ENCODE results near the gene TRIM9. TPM values are rescaled to one million over a fixed set of nuclear protein-coding genes. Genes with fewer than 3 reads are reported as not detected.
"Not testable (repeated sequence)": the region's sequence is repeated elsewhere in the genome, so short reads cannot be mapped to it uniquely, and the experiment has no call there.

Gene TRIM9
- total RNA-seq, 1 donor from 2014 or later = 40.2 TPM

DNA sequence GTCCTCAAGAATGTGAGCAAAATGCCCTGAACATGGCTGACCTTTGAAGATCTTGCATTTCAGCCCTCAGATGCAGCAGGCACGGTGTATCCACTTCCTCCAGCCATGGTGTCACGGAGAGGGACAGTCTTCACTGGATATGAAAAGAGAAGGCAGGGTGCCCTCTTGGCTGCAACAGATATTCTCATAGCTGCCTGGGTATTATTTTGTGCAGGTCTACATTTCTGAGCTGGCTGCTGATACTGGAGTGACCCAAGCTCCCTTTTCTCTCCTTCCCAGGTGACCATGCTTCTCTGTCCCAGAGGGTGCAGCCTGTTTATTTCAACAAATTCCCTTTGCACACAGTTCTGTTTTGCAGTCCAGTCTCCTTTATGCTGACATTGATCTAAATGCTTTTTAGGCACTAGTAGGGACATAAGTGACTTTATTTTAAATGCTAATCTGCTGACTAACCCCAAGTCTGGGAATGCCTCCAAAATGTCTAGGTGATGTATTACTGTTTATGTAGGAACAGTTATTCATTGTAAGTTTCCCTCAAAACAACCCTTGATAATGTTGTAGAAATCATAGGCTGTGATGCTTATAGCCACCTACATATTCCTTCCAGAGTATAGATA lies 133.2 kb downstream of the TRIM9 start:
- DNase-seq = no peak

DNA sequence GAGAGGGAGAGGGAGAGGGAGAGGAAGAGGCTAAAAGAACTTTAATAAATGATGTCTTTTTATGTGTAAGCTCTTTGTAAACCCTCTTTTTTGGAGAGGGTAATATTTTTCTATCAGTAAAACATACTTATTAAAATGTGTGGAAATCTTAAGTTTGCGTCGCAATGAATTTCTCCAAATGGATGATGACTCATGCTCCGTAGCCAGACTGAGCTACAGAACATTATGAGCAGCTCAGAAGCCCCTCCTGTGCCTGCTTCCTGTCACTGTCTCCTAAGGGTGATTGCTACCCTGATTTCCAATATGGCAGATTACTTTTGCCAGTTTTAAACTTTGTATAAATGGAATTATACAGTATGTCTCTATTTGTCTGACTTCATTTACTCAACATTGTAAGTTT lies 137.6 kb downstream of the TRIM9 start:
- no peak for DNase-seq

DNA sequence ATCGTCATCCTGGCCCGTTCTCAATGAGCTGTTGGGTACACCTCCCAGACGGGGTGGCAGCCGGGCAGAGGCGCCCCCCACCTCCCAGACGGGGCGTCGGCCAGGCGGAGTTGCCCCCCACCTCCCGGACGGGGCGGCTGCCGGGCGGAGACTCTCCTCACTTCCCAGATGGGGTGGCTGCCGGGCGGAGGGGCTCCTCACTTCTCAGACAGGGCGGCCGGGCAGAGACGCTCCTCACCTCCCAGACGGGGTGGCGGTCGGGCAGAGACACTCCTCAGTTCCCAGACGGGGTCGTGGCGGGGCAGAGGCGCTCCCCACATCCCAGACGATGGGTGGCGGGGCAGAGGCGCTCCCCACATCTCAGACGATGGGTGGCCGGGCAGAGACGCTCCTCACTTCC lies 138.5 kb downstream of the TRIM9 start:
- not testable (repeated sequence) for DNase-seq

DNA sequence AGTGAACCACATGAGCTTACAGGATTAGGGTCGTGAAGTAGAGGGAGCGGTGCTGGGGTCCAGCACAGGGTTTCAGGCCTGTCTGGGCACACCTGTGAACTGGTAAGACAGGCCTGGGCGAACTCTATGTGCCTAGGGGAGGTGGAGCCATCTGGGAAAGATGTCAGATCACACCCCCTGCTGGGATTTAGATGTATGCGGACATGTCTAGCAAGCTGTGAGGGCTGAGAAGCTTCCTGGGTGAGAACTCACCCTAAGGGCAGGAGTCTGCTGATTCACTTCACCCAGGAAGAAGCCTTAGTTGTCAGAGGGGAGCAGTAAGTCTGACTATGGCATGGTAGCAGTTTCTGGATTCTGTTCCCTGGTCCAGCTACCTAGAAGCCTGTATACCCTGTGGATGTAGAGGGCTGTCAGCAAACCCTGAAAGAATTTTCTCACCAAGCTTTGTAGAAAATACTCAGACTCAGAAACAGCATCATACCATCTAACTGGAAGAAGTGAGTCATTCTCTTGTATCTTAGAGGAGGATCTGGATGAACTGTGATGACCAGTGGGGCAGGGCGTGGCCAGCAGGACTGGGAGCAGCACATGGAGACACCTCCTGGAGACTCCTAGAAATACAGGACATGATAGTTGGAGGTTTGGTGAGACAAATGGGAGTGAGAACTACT lies 139.4 kb downstream of the TRIM9 start:
- DNase-seq = no peak

DNA sequence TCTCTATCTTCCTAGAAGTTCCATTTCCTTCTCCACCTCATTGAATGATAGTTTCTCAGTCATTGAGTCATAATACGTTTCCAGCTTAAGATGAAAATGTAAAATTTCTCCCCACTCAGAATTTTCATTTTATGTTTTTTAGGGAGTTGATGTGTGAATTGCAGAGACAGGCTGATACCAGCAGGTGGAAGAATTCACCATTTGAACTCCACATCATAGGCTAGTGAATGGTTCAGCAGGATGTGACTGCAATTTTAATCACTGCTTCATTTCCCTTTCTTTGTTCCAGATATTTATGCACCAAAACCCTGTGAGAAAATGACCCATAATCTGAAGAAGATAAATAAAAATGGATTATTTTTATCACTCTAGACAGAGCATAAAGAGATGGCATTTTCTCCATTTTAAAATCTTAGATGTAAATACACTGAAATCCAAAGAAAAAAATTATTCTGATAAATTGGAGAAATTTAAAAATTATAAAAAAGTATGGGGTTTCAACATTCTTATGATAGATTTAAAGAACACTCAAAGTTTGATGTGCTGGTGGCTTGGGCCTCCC lies 140.0 kb downstream of the TRIM9 start:
- DNase-seq = no peak

DNA sequence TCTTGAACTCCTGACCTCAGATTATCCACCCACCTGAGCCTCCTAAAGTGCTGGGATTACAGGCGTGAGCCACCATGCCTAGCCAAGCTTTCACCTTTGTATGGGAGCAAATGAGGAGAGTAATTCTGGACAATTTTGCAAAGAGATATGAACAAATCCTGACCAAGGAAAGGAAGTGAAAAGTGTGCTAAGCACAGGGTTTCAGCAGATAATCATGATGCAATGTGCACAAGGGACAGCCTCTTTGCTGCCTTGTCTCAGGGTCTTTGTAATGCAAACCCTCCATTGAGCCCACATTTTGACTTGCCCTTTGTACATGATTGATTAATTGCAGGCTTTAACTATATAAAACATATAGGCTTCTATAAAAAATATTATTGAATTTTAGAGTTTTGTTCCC lies 141.4 kb downstream of the TRIM9 start:
- no peak for DNase-seq

DNA sequence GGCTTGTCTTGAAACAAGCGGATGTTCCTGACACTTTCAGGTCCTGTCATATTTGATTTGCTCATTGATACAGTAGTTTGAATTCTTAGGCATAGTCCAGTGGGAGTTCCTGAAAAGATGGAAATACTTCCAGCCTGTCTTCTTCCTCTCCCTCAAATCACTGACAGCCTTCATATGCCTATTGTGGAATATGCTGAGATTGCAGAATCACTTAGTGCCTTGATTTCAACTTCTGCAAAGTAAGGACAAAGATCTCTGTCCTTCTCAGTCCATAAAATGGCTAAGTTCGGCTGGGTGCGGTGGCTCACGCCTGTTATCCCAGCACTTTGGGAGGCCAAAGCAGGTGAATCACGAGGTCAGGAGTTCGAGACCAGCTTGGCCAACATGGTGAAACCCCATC lies 143.9 kb downstream of the TRIM9 start:
- no peak for DNase-seq

DNA sequence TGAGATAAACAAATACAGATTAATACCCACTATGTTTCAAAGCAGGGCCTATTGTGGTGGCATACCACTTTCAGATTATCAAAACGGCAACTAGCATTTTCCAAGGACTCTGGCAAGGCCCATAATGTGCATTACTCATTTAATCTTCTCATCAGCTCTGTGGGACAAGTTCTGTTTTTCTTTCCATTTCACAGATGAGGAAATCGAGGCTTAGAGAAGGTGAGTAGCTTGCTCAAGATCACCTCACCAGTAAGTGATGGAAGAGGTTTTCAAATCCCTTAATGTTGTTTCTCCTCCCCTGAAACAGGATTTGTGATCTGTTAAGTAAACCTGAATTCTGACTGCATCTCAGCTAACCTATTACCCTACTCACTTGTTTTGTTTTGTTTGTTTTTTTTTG lies 146.7 kb downstream of the TRIM9 start:
- DNase-seq = no peak

DNA sequence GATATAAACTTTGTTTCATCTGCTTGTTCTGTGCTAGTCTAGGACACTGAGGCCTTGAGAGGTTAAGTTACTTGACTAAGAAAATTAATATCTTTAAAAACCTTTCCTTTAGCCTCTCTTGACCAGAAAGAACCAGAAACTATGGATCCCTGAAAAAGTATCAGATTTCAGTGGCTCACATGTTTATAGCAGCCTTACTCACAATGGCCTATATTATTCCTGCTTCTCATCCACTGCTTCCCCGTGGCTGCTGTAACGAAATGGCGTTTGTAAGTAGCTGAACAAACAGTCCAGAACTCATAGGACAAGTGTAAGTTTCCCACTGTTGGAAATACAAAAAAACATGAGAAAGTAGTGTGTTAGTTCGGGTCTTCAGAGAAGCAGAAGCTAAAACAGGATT lies 147.5 kb downstream of the TRIM9 start:
- no peak for DNase-seq

DNA sequence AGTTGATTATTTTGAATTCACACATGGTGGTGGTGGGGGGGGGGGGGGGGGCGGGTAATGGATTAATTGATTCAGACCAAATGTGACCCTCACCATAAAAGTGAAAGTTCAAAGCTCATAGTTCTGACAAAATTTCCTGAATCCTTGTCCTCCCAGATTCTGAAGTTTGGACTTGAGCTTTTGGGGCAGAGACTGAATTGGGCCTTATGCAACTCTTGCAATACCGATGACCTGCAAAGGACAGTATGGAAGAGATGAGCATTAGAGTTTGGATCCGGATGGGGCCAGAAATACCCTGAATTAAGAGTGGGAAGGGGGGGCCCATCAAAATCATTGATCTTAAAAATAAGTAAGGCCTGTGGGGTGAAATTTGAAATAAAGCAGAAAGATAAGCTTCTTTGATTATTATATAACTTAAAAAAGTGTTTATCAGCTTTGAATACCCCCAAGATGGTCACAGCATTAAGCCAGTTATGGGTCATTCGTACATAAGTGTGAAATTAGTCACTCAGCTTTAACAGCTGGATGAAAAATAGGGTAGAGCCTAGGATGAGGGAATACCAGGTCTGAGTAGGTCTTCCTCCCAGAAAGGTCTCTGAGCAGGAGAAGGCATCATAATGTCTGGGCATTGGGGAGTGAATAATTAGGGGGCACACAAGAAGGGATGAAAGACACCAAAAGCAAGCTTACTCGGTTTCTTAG lies 148.5 kb downstream of the TRIM9 start:
- DNase-seq = no peak

DNA sequence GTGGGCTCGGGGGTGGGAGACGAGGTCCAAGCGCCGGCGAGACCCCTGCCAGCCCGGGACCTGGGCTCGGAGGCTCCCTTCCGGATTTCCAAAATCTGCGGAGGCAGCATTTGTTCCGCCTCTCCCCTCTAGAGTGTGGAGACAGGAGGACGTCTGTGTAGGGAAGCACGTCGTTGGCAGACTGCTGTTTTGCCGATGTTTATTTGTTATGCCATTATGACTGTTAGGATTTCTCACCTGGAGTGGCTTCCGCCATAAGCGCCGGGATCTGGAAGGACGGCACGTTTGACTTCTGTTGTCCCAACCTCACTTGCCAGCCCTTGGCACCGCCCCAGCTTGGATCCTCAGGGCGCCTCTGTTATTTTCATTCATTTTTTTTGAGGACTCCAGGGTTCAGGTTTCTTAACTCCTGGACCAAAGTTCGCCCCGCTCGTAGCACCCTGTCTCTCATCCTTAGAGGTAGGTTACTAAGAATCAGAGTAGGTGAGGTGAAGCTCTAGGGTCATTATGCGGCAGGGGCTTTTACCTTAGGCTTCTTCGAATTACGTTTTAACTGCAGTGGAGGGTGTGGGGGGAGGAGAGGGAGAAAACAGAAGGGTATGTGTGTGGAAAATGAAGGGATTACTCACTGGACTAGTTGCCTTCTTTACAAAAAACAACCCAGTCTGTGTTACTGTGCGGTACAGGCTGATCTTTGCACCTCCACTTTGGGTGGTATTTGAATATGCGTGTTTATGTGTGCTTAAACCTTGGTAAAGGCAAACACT lies 150.1 kb downstream of the TRIM9 start:
- DNase-seq = no peak

DNA sequence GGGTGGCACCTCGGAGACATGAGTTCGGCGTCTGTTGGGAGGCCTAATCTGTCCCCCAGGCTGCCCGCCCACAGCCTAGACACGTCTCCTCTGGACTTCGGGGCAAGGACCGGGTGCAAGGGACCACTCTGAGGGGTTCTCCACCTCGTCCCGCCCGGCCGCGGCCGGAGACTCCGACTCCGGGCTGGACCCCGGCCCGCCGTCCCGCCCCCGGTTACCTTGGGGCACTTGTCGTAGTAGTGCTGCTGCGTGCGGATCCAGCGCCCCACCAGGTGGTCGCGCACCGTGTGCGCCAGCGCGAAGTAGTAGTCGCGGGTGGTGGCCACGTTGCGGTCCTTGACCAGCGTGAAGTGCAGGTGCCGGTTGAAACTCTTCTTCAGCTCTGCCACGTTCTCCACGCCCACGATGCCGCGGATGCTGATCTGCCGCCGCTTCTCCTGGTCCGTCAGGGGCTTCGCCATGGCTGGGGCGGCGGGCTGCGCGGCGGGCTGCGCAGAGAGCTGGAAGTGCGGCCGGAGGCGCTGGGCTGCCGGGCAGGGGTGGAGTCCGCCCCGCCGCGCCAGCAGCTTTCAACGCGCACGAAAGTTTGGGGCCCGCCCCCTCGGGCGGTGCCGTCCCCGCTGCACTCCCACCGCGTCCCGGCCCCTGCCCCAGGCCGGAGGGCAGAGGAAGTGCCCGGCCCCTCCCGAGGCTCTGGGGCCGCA lies 150.8 kb downstream of the TRIM9 start, which contains the start of gene PYGL:
PYGL (minus strand) TSS at position 541 of the 704 bp plus-strand sequence; CDS start at position 461, 80 bp downstream.
- no peak for DNase-seq

DNA sequence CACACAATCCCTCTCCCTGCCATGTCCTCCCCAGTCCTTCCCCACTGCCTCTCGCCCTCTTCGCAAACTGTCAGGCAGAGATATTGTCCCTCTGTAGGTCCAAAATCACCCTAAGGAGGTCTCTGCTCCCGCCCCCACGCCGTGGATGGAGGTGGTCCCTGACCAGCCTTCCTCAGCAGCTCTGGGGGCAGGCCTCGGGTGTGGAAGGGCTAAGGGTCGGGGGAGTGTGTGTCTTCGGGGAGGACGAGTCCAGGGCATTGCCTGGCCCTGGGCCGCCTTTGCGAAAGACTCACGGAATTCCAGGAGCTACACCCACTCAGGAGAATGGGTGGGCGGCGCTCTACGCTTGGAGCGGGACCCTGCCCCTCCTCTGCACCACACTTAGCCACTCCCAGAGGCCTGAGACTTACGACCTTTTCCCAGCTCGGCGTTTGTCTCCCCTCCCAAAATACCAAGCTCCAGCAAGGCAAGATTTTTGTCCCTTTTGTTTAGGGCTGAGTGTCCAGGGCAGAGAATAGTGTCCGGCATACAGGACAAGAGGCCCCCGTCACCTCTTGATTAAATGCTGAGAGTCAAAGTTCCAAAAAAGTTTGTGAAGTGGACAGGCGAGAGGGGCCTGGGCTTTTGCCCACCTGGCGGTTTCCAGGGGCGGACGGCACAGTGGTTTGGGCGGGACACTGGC lies 151.5 kb downstream of the TRIM9 start:
- DNase-seq = no peak

DNA sequence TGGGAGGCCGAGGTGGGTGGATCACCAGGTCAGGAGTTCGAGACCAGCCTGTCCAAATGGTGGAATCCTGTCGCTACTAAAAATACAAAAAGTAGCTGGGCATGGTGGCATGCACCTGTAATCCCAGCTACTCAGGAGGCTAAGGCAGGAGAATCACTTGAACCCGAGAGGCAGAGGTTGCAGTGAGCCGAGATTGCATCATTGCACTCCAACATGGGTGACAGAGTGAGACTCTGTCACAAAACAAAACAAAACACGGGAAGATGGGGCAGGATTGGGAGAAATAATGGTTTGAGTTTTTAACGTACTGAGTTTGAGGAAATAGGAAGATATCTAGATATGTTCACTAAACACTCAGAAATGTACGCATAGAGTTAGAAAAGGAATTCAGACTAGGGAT lies 153.3 kb downstream of the TRIM9 start:
- not testable (repeated sequence) for DNase-seq

DNA sequence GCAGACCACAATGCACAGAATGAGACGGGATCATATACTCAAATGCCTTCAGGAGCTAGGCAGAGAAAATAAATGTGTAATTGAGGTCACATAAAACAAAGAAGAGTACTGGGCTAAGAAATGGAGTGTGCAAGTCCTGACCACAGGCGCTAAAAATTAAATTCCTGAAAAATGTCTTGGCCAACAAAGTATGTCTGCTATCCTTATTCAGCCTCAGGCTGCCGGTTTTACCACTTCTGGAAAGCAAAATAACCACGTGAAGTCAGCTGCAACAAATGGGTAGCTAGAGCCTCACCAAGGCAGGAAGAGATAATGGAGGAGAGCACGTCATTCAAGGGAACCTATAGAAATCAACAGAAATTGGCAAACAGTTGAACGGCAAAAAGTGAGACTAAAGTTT lies 153.8 kb downstream of the TRIM9 start:
- DNase-seq = no peak

DNA sequence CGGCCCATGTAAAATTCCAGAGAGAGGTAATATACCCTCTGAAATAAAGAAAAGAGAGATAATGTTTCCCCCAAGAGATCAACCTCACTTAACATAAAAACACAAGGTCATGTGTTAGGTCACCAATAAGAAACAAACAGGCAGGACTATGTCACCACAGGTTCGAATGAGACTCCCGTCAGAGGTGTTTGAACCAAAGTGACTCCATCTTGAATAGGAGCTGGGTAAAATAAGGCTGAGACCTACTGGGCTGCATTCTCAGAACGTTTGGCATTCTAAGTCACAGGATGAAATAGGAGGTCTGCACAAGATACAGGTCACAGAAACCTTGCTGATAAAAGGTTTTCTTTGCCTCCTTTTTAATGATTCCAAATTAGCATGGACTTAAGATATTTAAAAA lies 157.1 kb downstream of the TRIM9 start:
- no peak for DNase-seq

DNA sequence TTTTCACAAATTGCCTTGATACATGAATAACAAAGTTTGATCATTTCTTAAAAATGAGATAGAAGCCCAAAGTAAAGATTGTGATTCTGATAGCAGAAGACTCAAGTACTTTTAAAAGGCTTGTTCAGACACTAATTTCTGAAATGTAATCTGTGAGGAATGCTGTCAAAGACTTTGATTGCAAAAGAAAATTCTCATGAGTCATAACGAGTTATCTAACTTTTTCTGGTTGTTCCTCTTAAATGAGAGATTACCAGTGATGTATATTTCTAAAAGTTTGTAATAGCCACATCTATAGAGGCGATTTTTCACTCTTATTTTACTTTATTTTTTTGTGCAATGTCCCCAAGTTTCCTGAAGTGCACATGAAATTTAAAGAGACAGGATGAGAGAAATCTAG lies 157.6 kb downstream of the TRIM9 start:
- no peak for DNase-seq

DNA sequence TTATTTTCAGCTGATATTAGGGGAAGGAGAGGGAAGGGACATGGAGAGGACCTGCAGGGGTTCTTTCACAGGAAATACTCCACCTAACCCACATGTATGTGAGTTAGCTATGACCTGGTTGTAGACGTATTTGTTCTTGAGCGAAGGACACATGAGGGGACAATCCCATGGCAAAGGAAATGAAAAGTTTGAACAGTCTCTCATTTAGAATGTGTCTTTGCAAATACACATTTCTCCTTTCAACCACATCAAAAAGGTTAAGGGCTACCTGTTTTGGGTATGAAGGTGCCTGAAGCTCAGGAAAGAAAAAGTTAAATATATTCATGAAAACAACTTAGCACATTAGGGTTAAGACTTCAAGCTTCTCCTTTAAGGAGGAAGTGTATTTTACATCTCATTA lies 158.0 kb downstream of the TRIM9 start:
- no peak for DNase-seq

DNA sequence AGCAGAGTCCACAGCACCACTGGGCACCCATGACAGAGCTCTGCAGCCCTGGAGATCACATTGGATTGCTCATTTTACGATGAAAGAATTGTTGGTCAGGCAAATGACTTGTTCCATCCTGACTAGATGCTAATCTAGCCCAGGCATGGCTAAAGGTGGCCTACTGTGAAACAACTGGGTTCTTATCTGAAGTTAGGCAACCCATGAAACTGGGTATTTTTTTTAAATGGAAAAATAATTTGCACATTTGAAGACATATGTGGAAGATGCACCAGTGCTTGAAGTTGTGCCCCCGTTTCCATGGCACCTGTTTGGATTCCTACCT lies 158.9 kb downstream of the TRIM9 start:
- DNase-seq = no peak

DNA sequence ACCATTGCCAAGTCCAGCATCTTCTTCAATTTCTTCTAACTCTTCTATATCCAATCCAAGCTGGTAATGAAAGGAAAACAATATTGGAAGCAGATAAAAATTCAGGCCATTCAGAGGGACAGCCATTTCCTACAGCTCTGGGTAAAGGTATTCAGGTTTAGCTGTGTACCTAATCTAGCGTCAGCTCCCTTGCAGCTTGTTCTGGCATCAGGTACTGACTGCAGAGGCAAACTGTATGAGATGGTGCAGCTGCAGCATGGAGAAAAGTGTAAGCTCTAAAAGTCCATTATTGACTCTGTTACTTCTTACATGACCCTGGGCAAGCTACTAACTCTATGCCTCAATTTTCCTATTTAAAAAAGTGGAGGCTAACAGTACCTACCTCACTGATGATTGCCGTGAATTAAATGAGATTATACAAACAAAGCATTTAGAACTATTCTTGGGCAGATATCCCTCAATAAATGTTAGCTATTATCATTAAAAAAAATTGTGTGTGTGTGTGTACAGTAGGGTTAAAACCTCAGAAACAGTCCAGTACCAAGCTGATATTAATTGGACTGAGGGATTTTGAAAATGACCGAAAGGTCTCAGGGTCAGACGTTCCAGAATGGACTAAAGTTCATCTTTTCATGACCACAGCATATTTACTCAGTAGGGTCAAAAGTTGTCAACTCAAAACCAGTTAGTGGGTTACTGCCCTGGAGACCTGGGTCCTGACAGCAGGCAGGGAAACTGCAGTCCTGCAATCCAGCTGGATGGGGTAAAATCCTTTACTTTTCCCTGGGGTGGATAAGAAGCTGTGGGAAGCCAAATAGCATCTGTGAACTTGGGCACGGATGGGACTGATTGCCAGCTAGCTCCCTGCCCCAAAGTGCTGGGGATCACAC lies 159.5 kb downstream of the TRIM9 start:
- no peak for DNase-seq
